ENCODE measurements around the gene GALNT10. TPM values are rescaled to one million over a fixed set of nuclear protein-coding genes. Genes with fewer than 3 reads are reported as not detected.

Gene GALNT10
- total and polyA plus RNA-seq, 9 of the 15 experiments (the other 6 are each of a cell fraction or from before 2014, with no cell fraction given), result 4.6 to 37.1 (median 13.3) TPM

GRCh38 chr5:154278186-154278585 is 87.7 kb downstream of the GALNT10 start:
- no peak for ATAC-seq
- TF ChIP-seq PPARD (CRISPR knock-in tag; IDR thresholded peaks at IDR 0.05), result no peak
- no peak for TF ChIP-seq NFE2 (IDR thresholded peaks at IDR 0.05; ENCODE audit: low read depth)
- TF ChIP-seq ZNF124 (CRISPR knock-in tag; IDR thresholded peaks at IDR 0.05), result no peak
- TF ChIP-seq TAF9B (IDR thresholded peaks at IDR 0.05; ENCODE audit: partially characterized antibody), result no peak
- no peak for TF ChIP-seq HES1 (IDR thresholded peaks at IDR 0.05; ENCODE audit: low read depth)
- no peak for TF ChIP-seq ILK (tag; IDR thresholded peaks at IDR 0.05; ENCODE audit: borderline replicate concordance, low read depth)
- no peak for TF ChIP-seq ETV1 (tag; conservative IDR thresholded peaks at IDR 0.05; ENCODE audit: low read depth)
- TF ChIP-seq CHD4 (IDR thresholded peaks at IDR 0.05; ENCODE audit: insufficient read depth, insufficient replicate concordance, low read depth, low read length, poor library complexity, severe bottlenecking), result no peak
- TF ChIP-seq BRF2 (IDR thresholded peaks at IDR 0.05; ENCODE audit: borderline replicate concordance, insufficient read depth, insufficient read length), result no peak
- TF ChIP-seq CGGBP1 (CRISPR knock-in tag; IDR thresholded peaks at IDR 0.05), result no peak
- TF ChIP-seq NFE2L1 (tag; IDR thresholded peaks at IDR 0.05; ENCODE audit: borderline replicate concordance, low read depth), result no peak

More at GRCh38 chr5:154278186-154278585, 87.7 kb downstream of the GALNT10 start:
- Histone ChIP-seq H2AFZ (ENCODE audit: low read depth, low read length) (no peak overlapping the region), H3K27me3 (ENCODE audit: control insufficient read depth in 2 of 2, insufficient read depth in 2 of 2, low read length in 2 of 2) (no peaks in the 10 kb centered on the region), H3K9me3 (replicated peaks; ENCODE audit: control insufficient read depth, insufficient read depth, low read depth, low read length) (no peaks in the 10 kb centered on the region), H3K4me2 (ENCODE audit: insufficient read depth, low read length) (no peak overlapping the region), H3K27ac (ENCODE audit: extremely low read depth, low read depth, low read length) (no peak overlapping the region), H3K4me1 (replicated peaks in 1 of 2; ENCODE audit: control insufficient read depth in 2 of 2, insufficient read depth in 2 of 2, low read length in 2 of 2) (peaks cover 16 to 44% of the 10 kb centered on the region in 2 experiments), H3K79me2 (ENCODE audit: control insufficient read depth, insufficient read depth, low read length) (no peaks in the 10 kb centered on the region), H3K9me1 (ENCODE audit: control insufficient read depth, insufficient read depth, low read length) (no peaks in the 10 kb centered on the region), H3K9ac (ENCODE audit: insufficient read depth in 1 of 2, low read depth in 2 of 2, low read length in 2 of 2) (no peak overlapping the region), H3K4me3 (no peak overlapping the region), H3K36me3 (ENCODE audit: control insufficient read depth, insufficient read depth, low read length) (no peaks in the 10 kb centered on the region), H4K20me1 (replicated peaks; ENCODE audit: control insufficient read depth, insufficient read depth, low read length) (no peaks in the 10 kb centered on the region)
- in situ Hi-C loops (cut with MboI) (no loop called here), intact Hi-C loops (cut with micrococcal nuclease) (no loop called here)
- no TSS peak for BruUV-seq (replicated peaks)
- FAIRE-seq (no peak), DNase-seq (ENCODE audit: extremely low read depth in 1 of 4, low spot score in 3 of 4) (no peak)
- ChIA-PET POLR2A (interaction anchor here (0.7 kb wide), 1 partner anchor 19 kb away, joined by 3 read pairs; no protein-coding TSS in a partner anchor), CTCF (ENCODE audit: low intra/inter-chr PET ratio) (no interaction called here)

All from K562 (cell line).